Endothelial cell of umbilical vein (primary cell): ENCODE data around the gene GSTA1. TPM values are rescaled to one million over a fixed set of nuclear protein-coding genes. Genes with fewer than 3 reads are reported as not detected.
"Not testable (repeated sequence)": the region's sequence is repeated elsewhere in the genome, so short reads cannot be mapped to it uniquely, and the experiment has no call there.

Experiments used
- BruUV-seq: library from RNA; stranded (reverse); fragments of 400-500 nt; replicated peaks from 2 replicates; lab custom pipeline; 2021; lab: Mats Ljungman, UMichigan
- CTCF ChIA-PET: fragments of 300-600, 350-600 bp; sonication (Branson Sonifier 250); formaldehyde crosslinking; loops from one replicate; lab custom pipeline; 2021; ENCODE audit warnings: antibody characterized with exemption, inconsistent platforms; lab: Charles Lee
- POLR2A ChIA-PET: fragments of 300-600, 350-600 bp; sonication (Branson Sonifier 250); formaldehyde crosslinking; loops from one replicate; lab custom pipeline; 2021; ENCODE audit warnings: antibody characterized with exemption, inconsistent platforms; lab: Charles Lee
- DNase-seq: peaks from one replicate; pipeline ENCODE4 v3.0.0-alpha.2; 2011; ENCODE audit warnings: low read depth, low spot score
- FAIRE-seq: peaks from 2 replicates; lab custom pipeline; 2011; peaks lifted over from hg19 to GRCh38; lab: Jason Lieb, UNC
- H2AFZ ChIP-seq: 2 replicates; pipeline ENCODE4 v1.6.0; 2012; ENCODE audit warnings: low read depth, low read length, control low read depth, inconsistent platforms
- H3K27ac ChIP-seq: 2 replicates; pipeline ENCODE4 v1.5.1; 2011; ENCODE audit warnings: low read depth, mild to moderate bottlenecking, control low read depth, low read length, moderate library complexity; ENCODE audit not compliant: insufficient read depth
- H3K27me3 ChIP-seq, 2 experiments: 2 replicates each; pipeline versions ENCODE4 v1.6.0 to v1.6.1; 2011; ENCODE audit warnings: low read length in 2 of 2, mixed read lengths in 1 of 2; ENCODE audit not compliant: control insufficient read depth in 2 of 2, insufficient read depth in 2 of 2
- H3K36me3 ChIP-seq, 2 experiments: 2 replicates in 1 of 2; 3 replicates in 1 of 2; pipeline ENCODE4 v1.5.1; 2011; ENCODE audit warnings: low read length in 2 of 2, mild to moderate bottlenecking in 1 of 2, moderate library complexity in 1 of 2; ENCODE audit not compliant: control insufficient read depth in 2 of 2, insufficient read depth in 2 of 2; ENCODE audit errors: extremely low read depth in 1 of 2
- H3K4me1 ChIP-seq: 3 replicates; pipeline ENCODE4 v1.5.1; 2011; ENCODE audit warnings: mild to moderate bottlenecking, low read length; ENCODE audit not compliant: control insufficient read depth, insufficient read depth; ENCODE audit errors: extremely low read depth
- H3K4me2 ChIP-seq: 2 replicates; pipeline ENCODE4 v1.6.1; 2011; ENCODE audit warnings: low read length, control low read depth, mixed read lengths; ENCODE audit not compliant: insufficient read depth
- H3K4me3 ChIP-seq, 3 experiments: fragments of 200-600 bp in 1 of 3; sonication (generic), shearing (Covaris generic) in 1 of 3; replicated peaks in 1 of 3; 2 replicates each; pipeline ENCODE4 v1.5.1; 2011 to 2016; ENCODE audit warnings: control low read depth in 3 of 3, low read length in 3 of 3, mild to moderate bottlenecking in 2 of 3, inconsistent platforms in 1 of 3, low read depth in 1 of 3, moderate library complexity in 1 of 3; ENCODE audit not compliant: insufficient read depth in 1 of 3
- H3K79me2 ChIP-seq: 2 replicates; pipeline ENCODE4 v1.6.0; 2012; ENCODE audit warnings: low read length, inconsistent platforms; ENCODE audit not compliant: control insufficient read depth, insufficient read depth
- H3K9ac ChIP-seq: replicated peaks from 2 replicates; pipeline ENCODE3; 2011; ENCODE audit warnings: low read length, control low read depth; ENCODE audit not compliant: insufficient read depth; ENCODE audit errors: extremely low read depth
- H3K9me1 ChIP-seq: replicated peaks from 3 replicates; pipeline ENCODE4 v1.6.0; 2011; ENCODE audit warnings: mild to moderate bottlenecking, low read length; ENCODE audit not compliant: control insufficient read depth, insufficient read depth; ENCODE audit errors: extremely low read depth
- H3K9me3 ChIP-seq: replicated peaks from 2 replicates; pipeline ENCODE4 v1.5.1; 2012; ENCODE audit warnings: low read length, inconsistent platforms; ENCODE audit not compliant: control insufficient read depth, insufficient read depth
- H4K20me1 ChIP-seq: replicated peaks from 2 replicates; pipeline ENCODE3; 2011; ENCODE audit warnings: mild to moderate bottlenecking, low read length; ENCODE audit not compliant: control insufficient read depth, insufficient read depth; ENCODE audit errors: extremely low read depth
- EZH2 ChIP-seq: IDR thresholded peaks from 2 replicates; pipeline ENCODE4 v1.6.1; 2012; ENCODE audit warnings: borderline replicate concordance, low read depth, mild to moderate bottlenecking, moderate library complexity, low read length, inconsistent platforms; ENCODE audit not compliant: severe bottlenecking
- FOS ChIP-seq: IDR thresholded peaks from 2 replicates; pipeline ENCODE4 v1.6.1; 2011; ENCODE audit warnings: mild to moderate bottlenecking, low read length, moderate library complexity, borderline replicate concordance; ENCODE audit not compliant: insufficient read depth
- GATA2 ChIP-seq: IDR thresholded peaks from 2 replicates; pipeline ENCODE4 v1.7.0; 2011; ENCODE audit warnings: low read depth, mild to moderate bottlenecking, moderate library complexity, mixed read lengths, low read length; ENCODE audit not compliant: insufficient read length, insufficient read depth
- JUN ChIP-seq: IDR thresholded peaks from 2 replicates; pipeline ENCODE4 v1.6.1; 2011; ENCODE audit warnings: borderline replicate concordance, low read depth; ENCODE audit not compliant: insufficient read length, insufficient read depth
- MYC ChIP-seq: IDR thresholded peaks from one replicate; pipeline ENCODE4 v1.6.1; 2011; ENCODE audit warnings: mild to moderate bottlenecking, low read depth, low read length
- POLR2A ChIP-seq: IDR thresholded peaks from 2 replicates; pipeline ENCODE4 v1.6.1; 2012; ENCODE audit warnings: low read depth, mild to moderate bottlenecking, control low read depth, low read length
- POLR2AphosphoS5 ChIP-seq: IDR thresholded peaks from 2 replicates; pipeline ENCODE4 v1.6.1; 2012; ENCODE audit warnings: low read depth, mild to moderate bottlenecking, control low read depth, low read length, moderate library complexity; ENCODE audit not compliant: insufficient read depth
- dilution Hi-C: fragments of 300-500 bp; cut with MboI; formaldehyde crosslinking; loops from one replicate; pipeline ENCODE4 v1.15.0; 2019; ENCODE audit warnings: low sequenced_read_pairs; ENCODE audit not compliant: extremely low pct_ligation_motif_present
- intact Hi-C: fragments of 100-400 bp; cut with micrococcal nuclease; formaldehyde crosslinking; loops from one replicate; pipeline ENCODE4 v1.10.0; 2022
- polyA plus RNA-seq, 4 experiments: library from polyadenylated mRNA; depleted of rRNA in 3 of 4; stranded (reverse) in 3 of 4; unstranded in 1 of 4; fragments of >200 nt; gene quantifications; 2 replicates each; pipeline versions ENCODE4 v1.2.1 to v1.2.3, GENCODE V29; 2011 to 2012; ENCODE audit warnings: missing spikeins in 1 of 4
- total RNA-seq: library from RNA; stranded (reverse); gene quantifications from 2 replicates; pipeline ENCODE4 v1.2.3, GENCODE V29; 2021
- TF ChIP-seq, protein P1 (sequence below): IDR thresholded peaks from 2 replicates; pipeline ENCODE4 v1.6.1; 2011; ENCODE audit not compliant: insufficient read depth, insufficient read length
- TF ChIP-seq, protein P2 (sequence below), 2 donors: IDR thresholded peaks; 1 replicate in 1 of 2; 2 replicates in 1 of 2; pipeline ENCODE4 v1.5.1; 2011; ENCODE audit warnings: low read length in 2 of 2, mild to moderate bottlenecking in 2 of 2, moderate library complexity in 2 of 2, control low read depth in 1 of 2, inconsistent platforms in 1 of 2, low read depth in 1 of 2; ENCODE audit not compliant: insufficient read depth in 1 of 2; ENCODE audit errors: extremely low read depth in 1 of 2

GSTA1 gene
- total and polyA plus RNA-seq, 2 donors (not counting 3 experiments of a cell fraction or from before 2014, with no cell fraction given) = not detected

DNA sequence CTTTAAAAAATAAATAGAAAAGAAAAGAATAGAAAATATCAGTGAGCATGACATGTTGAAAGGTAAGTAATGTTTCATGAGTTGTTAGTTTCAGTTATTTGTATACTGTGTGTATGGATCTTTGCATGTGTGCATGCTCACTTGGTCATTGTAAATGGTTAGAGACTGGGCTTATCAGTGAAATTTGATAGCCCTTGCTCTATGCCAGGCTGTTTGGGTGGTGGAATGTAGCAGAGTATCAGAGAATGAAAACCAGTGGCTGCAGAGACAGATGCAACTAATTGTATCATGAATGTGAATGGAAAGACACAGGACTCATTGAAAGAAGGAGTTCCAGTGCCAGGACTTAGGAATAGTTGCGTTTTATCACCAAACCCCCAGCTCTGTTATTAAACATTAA, 44.5 kb downstream of the GSTA1 start:
- DNase-seq (no peak), FAIRE-seq (no peak)
- Histone ChIP-seq H3K36me3 (no peaks in the 10 kb centered on the region), H3K9me1 (no peaks in the 10 kb centered on the region), H2AFZ (no peak overlapping the region), H3K79me2 (no peaks in the 10 kb centered on the region), H3K9me3 (no peaks in the 10 kb centered on the region), H3K4me3 (no peak overlapping the region), H3K4me1 (no peaks in the 10 kb centered on the region), H3K4me2 (no peak overlapping the region), H3K27ac (no peak overlapping the region), H4K20me1 (no peaks in the 10 kb centered on the region), H3K27me3 (no peaks in the 10 kb centered on the region), H3K9ac (no peak overlapping the region)
- dilution Hi-C loops (no loop called here), intact Hi-C loops (no loop called here)
- no peak for TF ChIP-seq EZH2
- TF ChIP-seq MYC = no peak
- TF ChIP-seq JUN = no peak
- TF ChIP-seq GATA2 = no peak
- TF ChIP-seq, protein P1, sequence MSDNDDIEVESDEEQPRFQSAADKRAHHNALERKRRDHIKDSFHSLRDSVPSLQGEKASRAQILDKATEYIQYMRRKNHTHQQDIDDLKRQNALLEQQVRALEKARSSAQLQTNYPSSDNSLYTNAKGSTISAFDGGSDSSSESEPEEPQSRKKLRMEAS = no peak
- TF ChIP-seq, protein P2, sequence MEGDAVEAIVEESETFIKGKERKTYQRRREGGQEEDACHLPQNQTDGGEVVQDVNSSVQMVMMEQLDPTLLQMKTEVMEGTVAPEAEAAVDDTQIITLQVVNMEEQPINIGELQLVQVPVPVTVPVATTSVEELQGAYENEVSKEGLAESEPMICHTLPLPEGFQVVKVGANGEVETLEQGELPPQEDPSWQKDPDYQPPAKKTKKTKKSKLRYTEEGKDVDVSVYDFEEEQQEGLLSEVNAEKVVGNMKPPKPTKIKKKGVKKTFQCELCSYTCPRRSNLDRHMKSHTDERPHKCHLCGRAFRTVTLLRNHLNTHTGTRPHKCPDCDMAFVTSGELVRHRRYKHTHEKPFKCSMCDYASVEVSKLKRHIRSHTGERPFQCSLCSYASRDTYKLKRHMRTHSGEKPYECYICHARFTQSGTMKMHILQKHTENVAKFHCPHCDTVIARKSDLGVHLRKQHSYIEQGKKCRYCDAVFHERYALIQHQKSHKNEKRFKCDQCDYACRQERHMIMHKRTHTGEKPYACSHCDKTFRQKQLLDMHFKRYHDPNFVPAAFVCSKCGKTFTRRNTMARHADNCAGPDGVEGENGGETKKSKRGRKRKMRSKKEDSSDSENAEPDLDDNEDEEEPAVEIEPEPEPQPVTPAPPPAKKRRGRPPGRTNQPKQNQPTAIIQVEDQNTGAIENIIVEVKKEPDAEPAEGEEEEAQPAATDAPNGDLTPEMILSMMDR (IDR thresholded peaks at IDR 0.05; ENCODE audit: extremely low read depth in 1 of 2, insufficient read depth in 1 of 2, low read depth in 1 of 2, low read length in 2 of 2) = no peak
- no peak for TF ChIP-seq POLR2AphosphoS5
- no peak for TF ChIP-seq POLR2A
- TF ChIP-seq FOS = no peak
- ChIA-PET CTCF (no interaction called here), POLR2A (no interaction called here)
- BruUV-seq = no TSS peak

DNA sequence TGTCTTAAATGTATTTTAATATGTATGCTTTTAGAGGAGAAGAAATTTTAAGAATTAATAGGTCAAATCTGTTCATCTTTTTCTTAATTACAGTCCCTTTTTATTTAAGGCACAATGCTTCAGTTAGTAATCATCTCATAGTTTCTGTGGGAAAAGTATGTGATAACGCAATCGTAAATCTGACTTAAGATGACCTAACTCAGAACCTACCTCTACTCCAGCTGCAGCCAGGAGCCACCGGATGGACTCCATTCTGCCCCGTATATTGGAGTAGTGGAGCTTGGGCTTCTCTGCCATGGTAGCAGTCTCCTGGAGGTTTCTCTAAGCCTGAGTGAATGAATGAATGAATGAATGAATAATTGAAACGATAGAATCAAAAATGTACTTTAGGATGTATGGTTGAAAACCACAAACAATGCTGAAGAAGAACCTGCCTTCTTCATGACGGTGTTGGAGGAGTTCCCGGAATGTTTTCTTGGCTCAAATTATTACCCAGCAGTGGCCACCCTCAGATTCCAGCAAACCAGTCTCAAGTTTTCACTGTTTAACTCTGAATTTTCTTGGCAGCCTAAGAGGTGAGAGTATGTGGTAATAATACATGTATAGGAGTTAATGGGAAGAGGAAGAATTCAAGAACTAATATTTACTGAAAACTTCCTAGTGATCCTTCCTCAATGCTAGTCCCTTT, 45.8 kb downstream of the GSTA1 start:
- not testable (repeated sequence) for H3K27ac ChIP-seq, H3K4me2 ChIP-seq, H3K9me1 ChIP-seq

More for the DNA sequence above, 45.8 kb downstream of the GSTA1 start:
- FAIRE-seq, H3K79me2 ChIP-seq, H3K9ac ChIP-seq, H2AFZ ChIP-seq, H3K27me3 ChIP-seq, intact Hi-C loops, H3K4me3 ChIP-seq, dilution Hi-C loops, POLR2A ChIA-PET, H3K36me3 ChIP-seq, H3K9me3 ChIP-seq, H4K20me1 ChIP-seq, H3K4me1 ChIP-seq, DNase-seq, BruUV-seq, CTCF ChIA-PET: not testable (repeated sequence)
